Measurements from ENCODE around the gene HOXD12. TPM values are rescaled to one million over a fixed set of nuclear protein-coding genes. Genes with fewer than 3 reads are reported as not detected.

Gene HOXD12
- total RNA-seq, 1 experiment from 2014 or later = 0.13 TPM

DNA sequence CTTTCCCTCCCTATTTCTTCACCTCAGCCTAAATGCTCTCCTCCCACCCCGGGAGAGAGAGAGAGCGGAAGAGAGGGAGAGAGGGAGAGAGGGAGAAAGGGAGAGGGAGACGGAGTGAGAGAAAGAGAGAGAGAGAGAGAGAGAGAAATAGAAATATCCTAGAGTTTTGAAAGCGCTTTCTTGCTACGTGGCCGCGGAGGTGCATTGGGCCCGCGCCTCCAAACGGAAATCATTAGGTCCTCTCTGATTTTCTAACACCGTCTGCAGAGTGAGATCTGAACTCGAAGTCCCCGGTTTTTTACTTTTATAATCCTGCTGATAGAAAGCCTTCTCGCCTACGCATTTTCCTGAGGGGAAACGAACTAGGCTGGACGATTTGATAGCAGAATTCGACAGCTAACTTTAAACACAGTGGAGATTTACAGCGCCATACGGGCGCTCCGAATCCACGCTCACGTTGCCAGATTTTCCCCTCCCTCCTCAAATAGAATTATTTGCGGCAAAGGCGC is 14.9 kb upstream of the HOXD12 start:
- ChIA-PET CTCF (no interaction called here), POLR2A (no interaction called here)
- Histone ChIP-seq H3K4me1 (ENCODE audit: control insufficient read depth, insufficient read depth, low read length) (peaks cover 9% of the 10 kb centered on the region), H3K36me3 (ENCODE audit: control insufficient read depth, insufficient read depth, low read length) (no peaks in the 10 kb centered on the region), H3K4me3 (ENCODE audit: low read depth in 2 of 2, low read length in 2 of 2) (peak overlapping the region in 1 of 2 experiments; percentile 48; a peak in 2 of 4 replicates), H3K27me3 (ENCODE audit: control insufficient read depth, insufficient read depth, low read length) (peaks cover 33% of the 10 kb centered on the region), H3K27ac (ENCODE audit: low read length) (no peak overlapping the region), H3K9me3 (ENCODE audit: control insufficient read depth, insufficient read depth, low read depth, low read length) (no peaks in the 10 kb centered on the region)
- DNase-seq (ENCODE audit: low read depth, low spot score) (no peak), ATAC-seq (no peak)
- TF ChIP-seq SIN3A (IDR thresholded peaks at IDR 0.05; ENCODE audit: borderline replicate concordance, insufficient read depth, low read depth, low read length) (no peak), TCF7L2 (IDR thresholded peaks at IDR 0.05; ENCODE audit: low read depth, low read length) (no peak)
- BruUV-seq (replicated peaks) = no TSS peak
- in situ Hi-C loops (cut with HindIII; ENCODE audit: low pct_unique_long_range_greater_than_20kb, low sequenced_read_pairs) (no loop called here), intact Hi-C loops (cut with micrococcal nuclease; ENCODE audit: unreplicated experiment) (loop anchor here (10.0 kb wide), 1 partner anchor 120 kb away; no protein-coding TSS in a partner anchor)

DNA sequence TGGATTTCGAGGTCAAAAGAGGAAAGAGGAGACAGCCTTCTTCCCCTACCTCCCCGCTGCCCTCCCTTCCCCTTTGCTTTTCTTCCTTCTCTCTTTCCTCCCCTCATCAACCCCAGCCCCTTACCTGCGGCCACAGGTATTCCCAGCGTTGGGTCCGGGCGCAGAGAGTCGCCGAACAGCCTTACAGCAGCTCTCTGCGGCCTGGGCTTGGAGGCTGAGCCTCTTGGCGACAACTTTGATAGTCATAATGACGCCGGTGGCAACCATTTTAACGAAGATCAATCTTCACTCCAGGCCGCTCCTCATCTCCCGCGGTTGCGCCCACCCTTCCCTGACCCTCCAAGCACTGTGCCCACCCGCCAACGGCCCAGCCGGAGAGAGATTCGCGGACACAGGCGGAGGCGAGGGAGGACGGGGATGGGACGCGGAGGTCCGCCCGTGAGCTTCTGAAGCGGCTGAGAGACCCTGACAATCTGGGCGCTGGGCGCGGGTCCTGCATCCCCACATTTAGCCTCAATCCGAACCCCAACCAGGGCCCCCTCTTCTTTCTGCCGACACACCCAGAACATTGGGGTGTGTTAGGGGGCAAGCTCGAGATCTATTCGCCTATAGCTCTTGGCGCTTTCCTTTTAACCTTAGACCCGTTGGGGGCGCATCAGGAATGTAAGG is 14.3 kb upstream of the HOXD12 start:
- no TSS peak for BruUV-seq (replicated peaks)
- Histone ChIP-seq H3K36me3 (ENCODE audit: control insufficient read depth, insufficient read depth, low read length) (no peaks in the 10 kb centered on the region), H3K4me3 (ENCODE audit: low read depth in 2 of 2, low read length in 2 of 2) (peak overlapping the region; percentile 30 to 48; a peak in 3 of 4 replicates), H3K27ac (ENCODE audit: low read length) (no peak overlapping the region), H3K4me1 (ENCODE audit: control insufficient read depth, insufficient read depth, low read length) (peaks cover 9% of the 10 kb centered on the region), H3K27me3 (ENCODE audit: control insufficient read depth, insufficient read depth, low read length) (peaks cover 36% of the 10 kb centered on the region), H3K9me3 (ENCODE audit: control insufficient read depth, insufficient read depth, low read depth, low read length) (no peaks in the 10 kb centered on the region)
- TF ChIP-seq POLR2AphosphoS5 (IDR thresholded peaks at IDR 0.05; ENCODE audit: low read depth, low read length) (no peak), SIN3A (IDR thresholded peaks at IDR 0.05; ENCODE audit: borderline replicate concordance, insufficient read depth, low read depth, low read length) (no peak), TCF7L2 (IDR thresholded peaks at IDR 0.05; ENCODE audit: low read depth, low read length) (no peak)
- TF ChIP-seq, protein P1, sequence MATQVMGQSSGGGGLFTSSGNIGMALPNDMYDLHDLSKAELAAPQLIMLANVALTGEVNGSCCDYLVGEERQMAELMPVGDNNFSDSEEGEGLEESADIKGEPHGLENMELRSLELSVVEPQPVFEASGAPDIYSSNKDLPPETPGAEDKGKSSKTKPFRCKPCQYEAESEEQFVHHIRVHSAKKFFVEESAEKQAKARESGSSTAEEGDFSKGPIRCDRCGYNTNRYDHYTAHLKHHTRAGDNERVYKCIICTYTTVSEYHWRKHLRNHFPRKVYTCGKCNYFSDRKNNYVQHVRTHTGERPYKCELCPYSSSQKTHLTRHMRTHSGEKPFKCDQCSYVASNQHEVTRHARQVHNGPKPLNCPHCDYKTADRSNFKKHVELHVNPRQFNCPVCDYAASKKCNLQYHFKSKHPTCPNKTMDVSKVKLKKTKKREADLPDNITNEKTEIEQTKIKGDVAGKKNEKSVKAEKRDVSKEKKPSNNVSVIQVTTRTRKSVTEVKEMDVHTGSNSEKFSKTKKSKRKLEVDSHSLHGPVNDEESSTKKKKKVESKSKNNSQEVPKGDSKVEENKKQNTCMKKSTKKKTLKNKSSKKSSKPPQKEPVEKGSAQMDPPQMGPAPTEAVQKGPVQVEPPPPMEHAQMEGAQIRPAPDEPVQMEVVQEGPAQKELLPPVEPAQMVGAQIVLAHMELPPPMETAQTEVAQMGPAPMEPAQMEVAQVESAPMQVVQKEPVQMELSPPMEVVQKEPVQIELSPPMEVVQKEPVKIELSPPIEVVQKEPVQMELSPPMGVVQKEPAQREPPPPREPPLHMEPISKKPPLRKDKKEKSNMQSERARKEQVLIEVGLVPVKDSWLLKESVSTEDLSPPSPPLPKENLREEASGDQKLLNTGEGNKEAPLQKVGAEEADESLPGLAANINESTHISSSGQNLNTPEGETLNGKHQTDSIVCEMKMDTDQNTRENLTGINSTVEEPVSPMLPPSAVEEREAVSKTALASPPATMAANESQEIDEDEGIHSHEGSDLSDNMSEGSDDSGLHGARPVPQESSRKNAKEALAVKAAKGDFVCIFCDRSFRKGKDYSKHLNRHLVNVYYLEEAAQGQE (IDR thresholded peaks at IDR 0.05; ENCODE audit: insufficient read depth in 1 of 2, low read depth in 2 of 2, low read length in 1 of 2) = no peak
- TF ChIP-seq, protein P2, sequence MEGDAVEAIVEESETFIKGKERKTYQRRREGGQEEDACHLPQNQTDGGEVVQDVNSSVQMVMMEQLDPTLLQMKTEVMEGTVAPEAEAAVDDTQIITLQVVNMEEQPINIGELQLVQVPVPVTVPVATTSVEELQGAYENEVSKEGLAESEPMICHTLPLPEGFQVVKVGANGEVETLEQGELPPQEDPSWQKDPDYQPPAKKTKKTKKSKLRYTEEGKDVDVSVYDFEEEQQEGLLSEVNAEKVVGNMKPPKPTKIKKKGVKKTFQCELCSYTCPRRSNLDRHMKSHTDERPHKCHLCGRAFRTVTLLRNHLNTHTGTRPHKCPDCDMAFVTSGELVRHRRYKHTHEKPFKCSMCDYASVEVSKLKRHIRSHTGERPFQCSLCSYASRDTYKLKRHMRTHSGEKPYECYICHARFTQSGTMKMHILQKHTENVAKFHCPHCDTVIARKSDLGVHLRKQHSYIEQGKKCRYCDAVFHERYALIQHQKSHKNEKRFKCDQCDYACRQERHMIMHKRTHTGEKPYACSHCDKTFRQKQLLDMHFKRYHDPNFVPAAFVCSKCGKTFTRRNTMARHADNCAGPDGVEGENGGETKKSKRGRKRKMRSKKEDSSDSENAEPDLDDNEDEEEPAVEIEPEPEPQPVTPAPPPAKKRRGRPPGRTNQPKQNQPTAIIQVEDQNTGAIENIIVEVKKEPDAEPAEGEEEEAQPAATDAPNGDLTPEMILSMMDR (IDR thresholded peaks at IDR 0.05) = no peak
- in situ Hi-C loops (cut with HindIII; ENCODE audit: low pct_unique_long_range_greater_than_20kb, low sequenced_read_pairs) (no loop called here), intact Hi-C loops (cut with micrococcal nuclease; ENCODE audit: unreplicated experiment) (loop anchor here (10.0 kb wide), 1 partner anchor 120 kb away; no protein-coding TSS in a partner anchor)
- ATAC-seq (no peak), DNase-seq (ENCODE audit: low read depth, low spot score) (no peak)
- ChIA-PET POLR2A (no interaction called here), CTCF (interaction anchor here (0.6 to 1.3 kb wide), 2 partner anchors 87 to 395 kb away, joined by 3 to 8 read pairs; no protein-coding TSS in a partner anchor)

Measured in Panc1 (cell line).